GM23338 (cell line): ENCODE results near the gene FKBP7. TPM values are rescaled to one million over a fixed set of nuclear protein-coding genes. Genes with fewer than 3 reads are reported as not detected.

Source experiments
- ATAC-seq: fragments of 200-7000 bp; cut with Tn5 transposase; 3 replicates; pipeline ENCODE4 v1.9.1; 2020
- DNase-seq: peaks from one replicate; pipeline ENCODE4 v3.0.0-alpha.2; 2015; ENCODE audit warnings: low spot score
- H2AFZ ChIP-seq: fragments of 200-600 bp; sonication (generic); 2 replicates; pipeline ENCODE4 v1.8.0; 2016; ENCODE audit warnings: antibody characterized with exemption, mild to moderate bottlenecking, moderate library complexity
- H3F3A ChIP-seq: fragments of 200-600 bp; sonication (generic); replicated peaks from 2 replicates; pipeline ENCODE4 v1.8.0; 2017; ENCODE audit warnings: antibody characterized with exemption, mixed run types, low read depth
- H3K27ac ChIP-seq: fragments of 200-600 bp; sonication (generic); 2 replicates; pipeline ENCODE4 v1.6.1; 2016; ENCODE audit warnings: low read depth
- H3K27me3 ChIP-seq: fragments of 200-600 bp; sonication (generic); 2 replicates; pipeline ENCODE4 v1.8.0; 2016; ENCODE audit warnings: mild to moderate bottlenecking, mixed run types, moderate library complexity; ENCODE audit not compliant: insufficient read depth
- H3K36me3 ChIP-seq: fragments of 200-600 bp; sonication (generic); 2 replicates; pipeline ENCODE4 v1.8.0; 2016; ENCODE audit warnings: mild to moderate bottlenecking; ENCODE audit not compliant: insufficient read depth
- H3K4me1 ChIP-seq: fragments of 200-600 bp; sonication (generic); 2 replicates; pipeline ENCODE4 v1.8.0; 2016; ENCODE audit warnings: mild to moderate bottlenecking, moderate library complexity; ENCODE audit not compliant: insufficient read depth
- H3K4me2 ChIP-seq: fragments of 200-600 bp; sonication (generic); 2 replicates; pipeline ENCODE4 v1.7.1; 2017; ENCODE audit warnings: mixed run types
- H3K4me3 ChIP-seq: fragments of 200-600 bp; sonication (generic); 2 replicates; pipeline ENCODE4 v1.6.1; 2016; ENCODE audit warnings: mixed run types
- H3K79me2 ChIP-seq: fragments of 200-600 bp; sonication (generic); replicated peaks from 2 replicates; pipeline ENCODE4 v1.8.0; 2017; ENCODE audit warnings: mild to moderate bottlenecking; ENCODE audit not compliant: insufficient read depth
- H3K9me2 ChIP-seq: fragments of 200-600 bp; sonication (generic); 2 replicates; pipeline ENCODE4 v1.8.0; 2017; ENCODE audit not compliant: insufficient read depth
- H4K20me1 ChIP-seq: fragments of 200-600 bp; sonication (generic); replicated peaks from 2 replicates; pipeline ENCODE4 v1.8.0; 2017; ENCODE audit warnings: mild to moderate bottlenecking; ENCODE audit not compliant: insufficient read depth
- H3K27ac Mint-ChIP-seq: 2 replicates; pipeline ENCODE4 v1.8.0; 2020; ENCODE audit warnings: inconsistent platforms, mild to moderate bottlenecking, moderate library complexity, mixed read lengths
- H3K27me3 Mint-ChIP-seq: 3 replicates; pipeline ENCODE4 v1.8.0; 2022; ENCODE audit warnings: low read depth, mild to moderate bottlenecking, moderate library complexity, mixed read lengths, inconsistent platforms; ENCODE audit not compliant: insufficient read depth, poor library complexity
- H3K36me3 Mint-ChIP-seq: 3 replicates; pipeline ENCODE4 v1.8.0; 2021; ENCODE audit warnings: low read depth, mild to moderate bottlenecking, inconsistent platforms, moderate library complexity, mixed read lengths
- H3K4me1 Mint-ChIP-seq: 3 replicates; pipeline ENCODE4 v1.8.0; 2020; ENCODE audit warnings: mild to moderate bottlenecking, inconsistent platforms, mixed read lengths
- H3K4me3 Mint-ChIP-seq: 3 replicates; pipeline ENCODE4 v1.8.0; 2021; ENCODE audit warnings: moderate library complexity, mild to moderate bottlenecking, inconsistent platforms, mixed read lengths
- H3K9me3 Mint-ChIP-seq: 3 replicates; pipeline ENCODE4 v1.8.0; 2020; ENCODE audit warnings: moderate library complexity, mild to moderate bottlenecking, inconsistent platforms, mixed read lengths
- CREB1 ChIP-seq: fragments of 250-450 bp; sonication (Bioruptor Pico); IDR thresholded peaks from 2 replicates; pipeline ENCODE4 v1.5.0; 2020; ENCODE audit warnings: low read depth, mild to moderate bottlenecking, moderate library complexity
- EZH2 ChIP-seq: fragments of 200-600 bp; sonication (generic); IDR thresholded peaks from one replicate; pipeline ENCODE4 v1.8.0; 2017; ENCODE audit warnings: antibody characterized with exemption, mild to moderate bottlenecking, low read depth; ENCODE audit not compliant: unreplicated experiment
- EZH2phosphoT487 ChIP-seq: fragments of 200-600 bp; sonication (generic); IDR thresholded peaks from one replicate; pipeline ENCODE4 v1.8.1; 2018; ENCODE audit warnings: antibody characterized with exemption; ENCODE audit not compliant: unreplicated experiment
- POLR2AphosphoS5 ChIP-seq: IDR thresholded peaks from 2 replicates; pipeline ENCODE4 v1.6.1; 2016; ENCODE audit warnings: antibody characterized with exemption, low read depth
- STAT1 ChIP-seq: IDR thresholded peaks from one replicate; pipeline ENCODE4 v1.6.1; 2016; ENCODE audit warnings: antibody characterized with exemption; ENCODE audit not compliant: unreplicated experiment
- ZNF114 ChIP-seq: fragments of 250-450 bp; sonication (Bioruptor Pico); IDR thresholded peaks from 2 replicates; pipeline ENCODE4 v1.5.0; 2020; ENCODE audit warnings: mild to moderate bottlenecking, moderate library complexity
- ZNF462 ChIP-seq: fragments of 250-450 bp; sonication (Bioruptor Pico); IDR thresholded peaks from 2 replicates; pipeline ENCODE4 v1.5.0; 2020; ENCODE audit warnings: mild to moderate bottlenecking, moderate library complexity
- polyA plus RNA-seq: library from polyadenylated mRNA; unstranded; fragments of >200 nt; fragmentation: Nextera tagmentation; extraction: Ambion mirVana; gene quantifications from 2 replicates; pipeline ENCODE4 v1.2.1, GENCODE V29; 2016
- total RNA-seq: library from RNA; depleted of rRNA; stranded (reverse); fragments of >200 nt; shearing (Covaris generic); gene quantifications from 2 replicates; pipeline ENCODE4 v1.2.3, GENCODE V29; 2014

Gene FKBP7
- total and polyA plus RNA-seq, 2 experiments from 2014 or later = 8.3 to 9.0 TPM

- TF ChIP-seq ZNF114 (CRISPR knock-in tag) (no peak), CREB1 (CRISPR knock-in tag) (peak; percentile 71), POLR2AphosphoS5 (peak; percentile 56; the same call in 1 of the 2 replicates), EZH2 (no peak), EZH2phosphoT487 (no peak), ZNF462 (CRISPR knock-in tag) (no peak), STAT1 (no peak)
- H3K36me3 Mint-ChIP-seq = no peaks in the 10 kb centered on the region; the same call in 2 of the 3 replicates
- peaks cover 38% of the 10 kb centered on the region for H3K79me2 ChIP-seq
- ATAC-seq (peak; percentile 83), DNase-seq (peak; percentile 95)
- H2AFZ ChIP-seq = peak within 1 kb of the TSS; percentile 84
- peak within 1 kb of the TSS; percentile 96 for H3K27ac Mint-ChIP-seq
- H3K9me3 Mint-ChIP-seq = no peaks in the 10 kb centered on the region; the same call in 2 of the 3 replicates
- peaks cover 16% of the 10 kb centered on the region; the same call in 1 of the 2 replicates for H3K4me1 ChIP-seq
- H3K9me2 ChIP-seq = no peaks in the 10 kb centered on the region
- H3K27me3 ChIP-seq = 0 out of 2 replicates have a peak, but pooled peaks cover 8% of the 10 kb centered on the region
- H3K4me3 Mint-ChIP-seq = peak within 1 kb of the TSS; percentile 90
- peak within 1 kb of the TSS; percentile 33; the same call in 1 of the 2 replicates for H3K27ac ChIP-seq
- H3K4me2 ChIP-seq = peak within 1 kb of the TSS; percentile 97
- H3K27me3 Mint-ChIP-seq = peaks cover 2% of the 10 kb centered on the region
- peaks cover 2% of the 10 kb centered on the region; the same call in 1 of the 2 replicates for H3F3A ChIP-seq
- H3K4me3 ChIP-seq = peak within 1 kb of the TSS; percentile 95
- H3K4me1 Mint-ChIP-seq = peaks cover 27% of the 10 kb centered on the region
- H3K36me3 ChIP-seq = no peaks in the 10 kb centered on the region
- peaks cover 3% of the 10 kb centered on the region; the same call in 1 of the 2 replicates for H4K20me1 ChIP-seq
These were observed 2.1 kb upstream of the FKBP7 start, which contains the start of gene PLEKHA3 for GRCh38 chr2:178480227-178481181. Gene PLEKHA3 (plus strand): TSS chr2:178480457. CDS start chr2:178480870, 413 bp downstream.
